ENCODE data around the gene CAV1. TPM values are rescaled to one million over a fixed set of nuclear protein-coding genes. Genes with fewer than 3 reads are reported as not detected.

CAV1 gene
- total RNA-seq, 2 experiments from 2014 or later = not detected

GRCh38 chr7:116526897-116527296, 2.1 kb downstream of the CAV1 start:
- DNase-seq = no peak
- no peaks in the 10 kb centered on the region for H3K36me3 ChIP-seq (ENCODE audit: insufficient read depth, low read length)
- CTCF ChIA-PET = interaction anchor here (0.9 to 1.3 kb wide), 3 partner anchors 24 to 347 kb away, joined by 3 to 4 read pairs (median 3); no protein-coding TSS in a partner anchor
- no peak overlapping the region for H3K27ac Mint-ChIP-seq
- peaks cover 86% of the 10 kb centered on the region for H3K27me3 Mint-ChIP-seq
- POLR2A ChIA-PET = interaction anchor here (0.7 to 1.0 kb wide), 2 partner anchors 15 to 33 kb away, joined by 3 read pairs; no protein-coding TSS in a partner anchor
- H3K27me3 ChIP-seq (ENCODE audit: control insufficient read depth in 1 of 2, insufficient read depth in 2 of 2, low read length in 2 of 2) = peaks cover 49 to 53% of the 10 kb centered on the region in 2 experiments
- no peak overlapping the region for H3K27ac ChIP-seq (ENCODE audit: low read depth in 1 of 2, low read length in 2 of 2)
- H3K4me1 ChIP-seq (ENCODE audit: insufficient read depth, low read length) = peaks cover 24% of the 10 kb centered on the region
- peaks cover 20% of the 10 kb centered on the region for H3K4me1 Mint-ChIP-seq (ENCODE audit: low read depth)
- H3K4me3 Mint-ChIP-seq = peak overlapping the region; percentile 68
- no peak overlapping the region for H3K4me3 ChIP-seq (ENCODE audit: low read length)
- peaks cover 0 to 7% of the 10 kb centered on the region in 2 experiments for H3K9me3 ChIP-seq (ENCODE audit: control insufficient read depth in 1 of 2, insufficient read depth in 1 of 2, low read length in 2 of 2)
- intact Hi-C loops (cut with DNase I, micrococcal nuclease) = loop anchor here (2.0 to 5.0 kb wide), 4 partner anchors 265 to 356 kb away; no protein-coding TSS in a partner anchor
- TF ChIP-seq CTCF (IDR thresholded peaks at IDR 0.05) = no peak
- H3K36me3 Mint-ChIP-seq (ENCODE audit: low read depth) = no peaks in the 10 kb centered on the region
- no peaks in the 10 kb centered on the region for H3K9me3 Mint-ChIP-seq
- ATAC-seq (ENCODE audit: poor library complexity) = no peak

GRCh38 chr7:116527521-116527920, 2.7 kb downstream of the CAV1 start:
- ChIA-PET POLR2A (no interaction called here), CTCF (no interaction called here)
- intact Hi-C loops (cut with DNase I, micrococcal nuclease) = loop anchor here (2.0 to 5.0 kb wide), 4 partner anchors 265 to 357 kb away; no protein-coding TSS in a partner anchor
- Mint-ChIP-seq H3K4me3 (no peak overlapping the region), H3K27ac (no peak overlapping the region), H3K27me3 (peaks cover 80% of the 10 kb centered on the region), H3K36me3 (ENCODE audit: low read depth) (no peaks in the 10 kb centered on the region), H3K9me3 (no peaks in the 10 kb centered on the region), H3K4me1 (ENCODE audit: low read depth) (peaks cover 20% of the 10 kb centered on the region)
- no peak overlapping the region for H3K27ac ChIP-seq (ENCODE audit: low read depth in 1 of 2, low read length in 2 of 2)
- H3K36me3 ChIP-seq (ENCODE audit: insufficient read depth, low read length) = no peaks in the 10 kb centered on the region
- H3K4me1 ChIP-seq (ENCODE audit: insufficient read depth, low read length) = peaks cover 24% of the 10 kb centered on the region
- peaks cover 46 to 52% of the 10 kb centered on the region in 2 experiments for H3K27me3 ChIP-seq (ENCODE audit: control insufficient read depth in 1 of 2, insufficient read depth in 2 of 2, low read length in 2 of 2)
- DNase-seq (no peak), ATAC-seq (ENCODE audit: poor library complexity) (no peak)
- no peak overlapping the region for H3K4me3 ChIP-seq (ENCODE audit: low read length)
- peaks cover 0 to 7% of the 10 kb centered on the region in 2 experiments for H3K9me3 ChIP-seq (ENCODE audit: control insufficient read depth in 1 of 2, insufficient read depth in 1 of 2, low read length in 2 of 2)
- no peak for TF ChIP-seq CTCF (IDR thresholded peaks at IDR 0.05)

- H3K4me1 ChIP-seq (ENCODE audit: insufficient read depth, low read length) = peaks cover 24% of the 10 kb centered on the region
- no peak overlapping the region for H3K4me3 ChIP-seq (ENCODE audit: low read length)
- ATAC-seq (ENCODE audit: poor library complexity) (no peak), DNase-seq (no peak)
- Mint-ChIP-seq H3K27me3 (peaks cover 73% of the 10 kb centered on the region), H3K36me3 (ENCODE audit: low read depth) (no peaks in the 10 kb centered on the region), H3K27ac (no peak overlapping the region), H3K9me3 (no peaks in the 10 kb centered on the region), H3K4me1 (ENCODE audit: low read depth) (peaks cover 20% of the 10 kb centered on the region), H3K4me3 (no peak overlapping the region)
- ChIA-PET POLR2A (no interaction called here), CTCF (no interaction called here)
- peaks cover 44 to 48% of the 10 kb centered on the region in 2 experiments for H3K27me3 ChIP-seq (ENCODE audit: control insufficient read depth in 1 of 2, insufficient read depth in 2 of 2, low read length in 2 of 2)
- peaks cover 0 to 7% of the 10 kb centered on the region in 2 experiments for H3K9me3 ChIP-seq (ENCODE audit: control insufficient read depth in 1 of 2, insufficient read depth in 1 of 2, low read length in 2 of 2)
- no peak overlapping the region for H3K27ac ChIP-seq (ENCODE audit: low read depth in 1 of 2, low read length in 2 of 2)
- intact Hi-C loops (cut with DNase I, micrococcal nuclease) = loop anchor here (5.0 kb wide), 2 partner anchors 266 to 356 kb away; no protein-coding TSS in a partner anchor
- no peaks in the 10 kb centered on the region for H3K36me3 ChIP-seq (ENCODE audit: insufficient read depth, low read length)
- no peak for TF ChIP-seq CTCF (IDR thresholded peaks at IDR 0.05)
Measured at GRCh38 chr7:116528008-116528789, 3.4 kb downstream of the CAV1 start.

Data from CD4-positive, alpha-beta T cell (primary cell).